Measurements from ENCODE around the gene CUX1.

DNA sequence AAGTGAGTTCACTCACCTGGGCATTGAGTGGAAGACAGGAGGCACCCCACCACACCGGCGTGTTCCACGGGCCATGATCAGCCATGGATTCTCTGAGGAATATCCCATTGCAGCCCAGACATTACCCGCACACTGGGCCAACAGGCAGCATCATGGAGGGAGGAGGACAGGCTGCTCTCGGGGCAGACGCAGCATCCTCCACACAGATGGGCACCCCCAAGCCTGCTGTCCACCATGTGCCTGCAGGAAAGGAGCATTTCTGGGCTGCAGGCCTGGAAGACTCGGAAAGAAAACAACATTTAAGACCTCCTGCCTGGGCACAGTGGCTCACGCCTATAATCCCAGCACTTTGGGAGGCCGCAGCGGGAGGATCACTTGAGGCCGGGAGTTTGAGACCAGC lies 398.3 kb downstream of the CUX1 start:
- TF ChIP-seq POLR2A (IDR thresholded peaks at IDR 0.05): no peak
- TF ChIP-seq, protein P1, sequence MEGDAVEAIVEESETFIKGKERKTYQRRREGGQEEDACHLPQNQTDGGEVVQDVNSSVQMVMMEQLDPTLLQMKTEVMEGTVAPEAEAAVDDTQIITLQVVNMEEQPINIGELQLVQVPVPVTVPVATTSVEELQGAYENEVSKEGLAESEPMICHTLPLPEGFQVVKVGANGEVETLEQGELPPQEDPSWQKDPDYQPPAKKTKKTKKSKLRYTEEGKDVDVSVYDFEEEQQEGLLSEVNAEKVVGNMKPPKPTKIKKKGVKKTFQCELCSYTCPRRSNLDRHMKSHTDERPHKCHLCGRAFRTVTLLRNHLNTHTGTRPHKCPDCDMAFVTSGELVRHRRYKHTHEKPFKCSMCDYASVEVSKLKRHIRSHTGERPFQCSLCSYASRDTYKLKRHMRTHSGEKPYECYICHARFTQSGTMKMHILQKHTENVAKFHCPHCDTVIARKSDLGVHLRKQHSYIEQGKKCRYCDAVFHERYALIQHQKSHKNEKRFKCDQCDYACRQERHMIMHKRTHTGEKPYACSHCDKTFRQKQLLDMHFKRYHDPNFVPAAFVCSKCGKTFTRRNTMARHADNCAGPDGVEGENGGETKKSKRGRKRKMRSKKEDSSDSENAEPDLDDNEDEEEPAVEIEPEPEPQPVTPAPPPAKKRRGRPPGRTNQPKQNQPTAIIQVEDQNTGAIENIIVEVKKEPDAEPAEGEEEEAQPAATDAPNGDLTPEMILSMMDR (IDR thresholded peaks at IDR 0.05): no peak
- TF ChIP-seq EP300 (IDR thresholded peaks at IDR 0.05): no peak
- no peak for TF ChIP-seq POLR2AphosphoS5 (IDR thresholded peaks at IDR 0.05)

Data from suprapubic skin (tissue), 4 donors.